Adipocyte (in vitro differentiated cells): ENCODE measurements around the gene CABP4.

Source experiments
- DNase-seq: peaks from one replicate; pipeline ENCODE4 v3.0.0-alpha.2; 2015; ENCODE audit warnings: low read depth
- H3K27me3 ChIP-seq: replicated peaks from 2 replicates; pipeline ENCODE4 v1.7.0; 2013; ENCODE audit warnings: mild to moderate bottlenecking, low read length, moderate library complexity; ENCODE audit not compliant: control insufficient read depth, insufficient read depth
- H3K36me3 ChIP-seq: 2 replicates; pipeline ENCODE4 v1.7.0; 2013; ENCODE audit warnings: low read length, mild to moderate bottlenecking, moderate library complexity; ENCODE audit not compliant: control insufficient read depth, insufficient read depth, severe bottlenecking
- H3K4me1 ChIP-seq: 2 replicates; pipeline ENCODE4 v1.7.0; 2013; ENCODE audit warnings: mild to moderate bottlenecking, low read length, moderate library complexity; ENCODE audit not compliant: control insufficient read depth, insufficient read depth
- H3K4me3 ChIP-seq: 2 replicates; pipeline ENCODE4 v1.7.0; 2013; ENCODE audit warnings: mild to moderate bottlenecking, low read length, moderate library complexity
- H3K9ac ChIP-seq: 2 replicates; pipeline ENCODE4 v1.7.0; 2013; ENCODE audit warnings: mild to moderate bottlenecking, low read length, moderate library complexity
- H3K9me3 ChIP-seq: 2 replicates; pipeline ENCODE4 v1.7.0; 2013; ENCODE audit warnings: mild to moderate bottlenecking, low read length, moderate library complexity; ENCODE audit not compliant: control insufficient read depth

The CABP4 gene

DNA sequence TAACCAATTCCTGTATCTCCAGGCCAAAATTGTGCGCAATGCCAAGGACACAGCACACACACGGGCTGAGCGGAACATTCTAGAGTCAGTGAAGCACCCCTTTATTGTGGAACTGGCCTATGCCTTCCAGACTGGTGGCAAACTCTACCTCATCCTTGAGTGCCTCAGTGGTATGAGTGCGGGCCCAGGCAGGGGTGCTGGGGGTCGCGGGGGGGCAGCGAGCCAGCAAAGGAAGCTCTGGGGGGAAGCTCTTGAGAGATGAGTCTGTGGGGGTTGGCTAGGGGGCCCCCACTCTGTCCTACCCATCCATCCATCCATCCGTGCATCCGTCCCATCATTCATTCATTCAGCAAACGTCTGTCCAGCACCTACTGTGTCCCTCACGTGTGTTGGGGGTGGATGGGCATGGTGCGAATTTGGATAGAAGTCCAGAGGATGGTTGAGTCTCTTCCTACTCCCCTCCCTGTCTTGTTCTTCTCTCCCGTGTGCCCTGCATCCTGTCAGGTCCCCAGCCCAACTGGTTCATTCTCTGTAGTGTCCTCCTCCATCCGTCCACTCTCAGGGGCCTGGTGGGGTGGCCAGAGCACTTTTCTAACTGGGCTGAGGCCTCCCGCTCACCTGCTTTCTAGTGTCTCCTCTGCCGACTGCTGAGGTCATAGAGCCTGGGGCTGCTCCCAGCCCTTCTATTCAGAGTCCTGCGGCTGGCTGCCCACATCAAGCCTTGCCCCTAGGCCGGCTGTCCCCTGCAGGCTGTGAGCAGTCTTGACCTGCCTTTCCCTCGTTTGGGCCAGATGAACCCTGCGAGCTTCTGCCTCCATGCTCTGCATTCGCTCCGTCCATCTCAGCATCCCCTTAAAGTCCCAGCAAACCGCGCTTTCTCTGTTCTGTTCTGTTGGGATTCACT, 23.6 kb upstream of the CABP4 start:
- no peak overlapping the region for H3K4me3 ChIP-seq
- H3K27me3 ChIP-seq: no peaks in the 10 kb centered on the region
- no peaks in the 10 kb centered on the region for H3K9me3 ChIP-seq
- no peak overlapping the region for H3K9ac ChIP-seq
- H3K4me1 ChIP-seq: peaks cover 10% of the 10 kb centered on the region
- H3K36me3 ChIP-seq: peaks cover 46% of the 10 kb centered on the region
- DNase-seq: no peak

DNA sequence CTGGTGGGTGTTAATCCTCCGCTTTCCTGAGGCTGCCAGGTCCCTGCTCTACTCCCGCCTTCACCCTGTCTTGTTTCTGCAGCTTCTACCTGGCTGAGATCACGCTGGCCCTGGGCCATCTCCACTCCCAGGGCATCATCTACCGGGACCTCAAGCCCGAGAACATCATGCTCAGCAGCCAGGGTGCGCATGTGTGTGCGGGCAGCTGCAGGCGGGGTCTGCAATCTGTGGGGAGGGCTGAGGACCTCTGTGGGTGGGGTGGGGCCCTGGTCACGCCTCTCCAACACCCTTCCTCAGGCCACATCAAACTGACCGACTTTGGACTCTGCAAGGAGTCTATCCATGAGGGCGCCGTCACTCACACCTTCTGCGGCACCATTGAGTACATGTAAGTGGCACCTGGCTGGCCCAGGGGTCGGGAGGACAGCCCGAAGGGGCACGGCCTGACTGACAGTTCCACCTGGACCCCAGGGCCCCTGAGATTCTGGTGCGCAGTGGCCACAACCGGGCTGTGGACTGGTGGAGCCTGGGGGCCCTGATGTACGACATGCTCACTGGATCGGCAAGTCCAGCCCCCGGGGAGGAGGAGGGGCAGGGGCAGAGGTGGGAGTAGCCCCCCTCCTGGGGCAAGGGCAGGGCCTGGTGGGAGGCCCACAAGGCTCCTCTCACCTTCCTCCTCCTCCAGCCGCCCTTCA, 22.4 kb upstream of the CABP4 start:
- Histone ChIP-seq H3K4me3 (no peak overlapping the region), H3K36me3 (peaks cover 49% of the 10 kb centered on the region), H3K9me3 (no peaks in the 10 kb centered on the region), H3K9ac (no peak overlapping the region), H3K27me3 (no peaks in the 10 kb centered on the region), H3K4me1 (peaks cover 6% of the 10 kb centered on the region)
- DNase-seq: no peak

DNA sequence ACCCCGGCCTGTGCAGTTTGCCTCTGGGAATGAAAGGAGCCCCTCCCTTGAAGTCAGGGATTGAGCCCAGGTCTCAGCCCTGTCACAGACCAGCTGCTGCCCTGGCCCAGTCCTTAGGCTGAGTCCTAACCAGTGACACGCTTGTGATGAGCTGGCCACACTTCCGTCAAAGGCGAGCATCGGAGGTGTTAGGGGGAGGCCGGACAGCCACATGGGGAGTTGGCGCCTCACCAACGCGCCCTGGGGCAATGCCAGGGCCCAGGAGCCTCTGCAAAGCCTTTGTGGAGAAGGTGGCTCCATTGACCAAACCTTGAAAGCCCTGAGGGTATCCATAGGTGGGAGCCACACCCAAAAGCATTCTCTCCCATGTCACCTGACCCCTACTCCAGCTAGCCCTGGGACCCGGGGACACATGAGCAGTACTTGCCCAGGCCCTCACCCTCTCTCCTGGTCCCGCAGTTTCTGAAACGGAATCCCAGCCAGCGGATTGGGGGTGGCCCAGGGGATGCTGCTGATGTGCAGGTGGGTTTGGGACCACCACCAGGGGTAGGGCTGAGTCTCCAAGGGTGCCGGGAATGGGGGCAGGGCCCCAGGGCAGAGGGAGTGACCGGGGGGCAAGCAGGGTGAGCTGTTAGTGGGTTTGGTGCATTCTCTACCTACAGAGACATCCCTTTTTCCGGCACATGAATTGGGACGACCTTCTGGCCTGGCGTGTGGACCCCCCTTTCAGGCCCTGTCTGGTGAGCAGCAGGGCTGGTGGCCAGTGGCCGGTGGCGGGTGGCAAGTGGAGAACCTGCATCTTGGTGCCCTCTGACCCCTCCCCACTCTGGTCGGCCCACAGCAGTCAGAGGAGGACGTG, 21.4 kb upstream of the CABP4 start:
- peaks cover 6% of the 10 kb centered on the region for H3K4me1 ChIP-seq
- H3K36me3 ChIP-seq: peaks cover 55% of the 10 kb centered on the region
- no peak overlapping the region for H3K4me3 ChIP-seq
- no peak for DNase-seq
- no peaks in the 10 kb centered on the region for H3K9me3 ChIP-seq
- no peaks in the 10 kb centered on the region for H3K27me3 ChIP-seq
- no peak overlapping the region for H3K9ac ChIP-seq

DNA sequence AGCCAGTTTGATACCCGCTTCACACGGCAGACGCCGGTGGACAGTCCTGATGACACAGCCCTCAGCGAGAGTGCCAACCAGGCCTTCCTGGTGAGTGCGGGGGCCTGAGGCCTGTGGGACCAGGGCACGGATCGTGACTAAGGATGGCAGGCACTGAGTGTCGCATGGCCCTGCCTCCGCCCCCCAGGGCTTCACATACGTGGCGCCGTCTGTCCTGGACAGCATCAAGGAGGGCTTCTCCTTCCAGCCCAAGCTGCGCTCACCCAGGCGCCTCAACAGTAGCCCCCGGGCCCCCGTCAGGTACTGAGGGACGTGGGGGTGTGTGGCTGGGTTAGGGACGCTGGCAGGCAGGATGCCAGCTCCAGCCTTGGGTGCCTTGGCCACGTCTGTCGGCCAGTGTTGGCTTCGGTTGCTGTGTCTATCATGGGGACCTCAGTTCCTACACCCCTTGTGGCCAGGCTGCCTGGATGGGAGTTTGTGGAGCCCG, 20.7 kb upstream of the CABP4 start:
- DNase-seq: no peak
- H3K4me1 ChIP-seq: peaks cover 7% of the 10 kb centered on the region
- no peak overlapping the region for H3K4me3 ChIP-seq
- H3K27me3 ChIP-seq: no peaks in the 10 kb centered on the region
- peaks cover 60% of the 10 kb centered on the region for H3K36me3 ChIP-seq
- H3K9ac ChIP-seq: no peak overlapping the region
- H3K9me3 ChIP-seq: no peaks in the 10 kb centered on the region

- no peak for DNase-seq
- H3K4me1 ChIP-seq: peaks cover 9% of the 10 kb centered on the region
- H3K9ac ChIP-seq: no peak overlapping the region
- no peaks in the 10 kb centered on the region for H3K9me3 ChIP-seq
- peaks cover 61% of the 10 kb centered on the region for H3K36me3 ChIP-seq
- H3K4me3 ChIP-seq: no peak overlapping the region
- no peaks in the 10 kb centered on the region for H3K27me3 ChIP-seq
Observed at GRCh38 chr11:67435031-67435726, 20.0 kb upstream of the CABP4 start.

DNA sequence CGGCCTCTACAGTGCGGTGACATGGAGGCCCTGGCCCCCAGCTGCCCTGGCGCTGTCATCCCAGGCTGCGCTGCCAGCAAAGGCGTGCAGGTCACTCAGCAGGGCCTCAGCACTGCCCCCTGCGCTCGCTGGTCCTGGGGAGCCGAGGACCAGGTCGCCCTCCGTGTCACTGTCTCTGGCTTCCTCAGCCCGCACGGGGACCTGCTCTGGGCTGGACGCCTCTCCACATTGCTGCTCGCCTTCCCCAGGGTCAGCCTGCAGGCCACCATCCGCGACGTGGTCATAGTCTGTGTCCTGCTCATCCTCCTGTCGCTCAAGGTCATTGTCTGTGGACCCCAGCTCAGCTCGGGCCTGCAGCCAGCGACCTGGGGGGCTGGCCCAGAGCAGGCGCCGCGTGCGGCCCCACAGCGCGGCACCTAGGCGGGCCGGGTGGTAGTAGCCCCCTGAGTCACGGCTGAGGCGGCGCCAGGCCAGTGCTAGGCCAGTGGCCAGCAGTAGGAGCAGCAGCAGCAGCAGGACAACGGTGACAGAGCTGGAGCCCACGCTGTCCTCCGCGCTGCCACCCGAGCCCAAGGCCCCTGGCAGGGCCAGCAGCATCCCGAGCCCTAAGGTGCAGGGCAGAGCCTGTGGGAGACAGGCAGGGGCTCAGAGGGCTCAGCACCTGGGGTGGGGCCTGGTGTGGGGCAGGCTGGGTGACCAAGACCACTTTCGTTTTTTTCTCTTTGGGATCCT, 19.3 kb upstream of the CABP4 start:
- Histone ChIP-seq H3K9me3 (no peaks in the 10 kb centered on the region), H3K36me3 (peaks cover 66% of the 10 kb centered on the region), H3K9ac (no peak overlapping the region), H3K4me1 (peaks cover 9% of the 10 kb centered on the region), H3K4me3 (no peak overlapping the region), H3K27me3 (no peaks in the 10 kb centered on the region)
- no peak for DNase-seq

GRCh38 chr11:67436459-67437081, 18.6 kb upstream of the CABP4 start:
- no peak overlapping the region for H3K9ac ChIP-seq
- no peaks in the 10 kb centered on the region for H3K9me3 ChIP-seq
- H3K4me1 ChIP-seq: peaks cover 9% of the 10 kb centered on the region
- no peak overlapping the region for H3K4me3 ChIP-seq
- no peaks in the 10 kb centered on the region for H3K27me3 ChIP-seq
- no peak for DNase-seq
- peaks cover 65% of the 10 kb centered on the region for H3K36me3 ChIP-seq

GRCh38 chr11:67437082-67437808, 17.9 kb upstream of the CABP4 start, which contains the start of gene PTPRCAP:
Gene PTPRCAP (minus strand): TSS chr11:67437682. CDS start chr11:67437619, 63 bp downstream.
- no peaks in the 10 kb centered on the region for H3K27me3 ChIP-seq
- DNase-seq: no peak
- peaks cover 14% of the 10 kb centered on the region for H3K4me1 ChIP-seq
- no peak within 1 kb of the TSS for H3K9ac ChIP-seq
- no peaks in the 10 kb centered on the region for H3K9me3 ChIP-seq
- H3K36me3 ChIP-seq: peaks cover 58% of the 10 kb centered on the region
- H3K4me3 ChIP-seq: no peak within 1 kb of the TSS

DNA sequence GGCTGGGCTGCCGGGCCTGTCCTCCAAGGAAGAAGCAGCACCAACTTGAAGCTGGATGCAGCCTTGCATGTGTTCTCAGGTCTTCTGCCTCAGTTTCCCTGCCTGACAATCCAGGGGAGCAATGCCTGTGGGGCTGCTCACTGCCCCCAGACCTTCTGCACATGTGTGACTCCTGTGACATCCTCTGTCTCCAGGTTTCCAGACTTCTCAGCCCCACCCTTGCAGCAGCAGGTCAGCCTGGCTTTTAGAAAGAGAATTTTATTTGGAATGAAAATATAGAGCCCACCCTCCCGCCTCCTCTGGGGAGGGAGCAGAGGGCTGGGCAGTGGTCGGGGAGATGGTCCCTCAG, 17.4 kb upstream of the CABP4 start:
- no peaks in the 10 kb centered on the region for H3K9me3 ChIP-seq
- no peak overlapping the region for H3K4me3 ChIP-seq
- H3K36me3 ChIP-seq: peaks cover 53% of the 10 kb centered on the region
- no peaks in the 10 kb centered on the region for H3K27me3 ChIP-seq
- DNase-seq: no peak
- peaks cover 19% of the 10 kb centered on the region for H3K4me1 ChIP-seq
- no peak overlapping the region for H3K9ac ChIP-seq
